Aorta (tissue), 5 donors: ENCODE measurements around the gene CARS2. TPM values are rescaled to one million over a fixed set of nuclear protein-coding genes. Genes with fewer than 3 reads are reported as not detected.
"Not testable (repeated sequence)": the region's sequence is repeated elsewhere in the genome, so short reads cannot be mapped to it uniquely, and the experiment has no call there.

Experiments used
- ATAC-seq: fragments of 200-7000 bp; cut with Tn5 transposase; one replicate; pipeline ENCODE4 v1.9.1; 2022; ENCODE audit warnings: moderate library complexity; ENCODE audit not compliant: low FRiP score
- DNase-seq, 2 donors: peaks; one replicate each; pipeline ENCODE4 v3.0.0-alpha.2; 2020
- H3K27ac ChIP-seq, 2 donors: one replicate each; pipeline ENCODE4 v1.5.1; 2013; ENCODE audit warnings: low read length in 2 of 2, mild to moderate bottlenecking in 2 of 2, moderate library complexity in 2 of 2, control low read depth in 1 of 2, inconsistent platforms in 1 of 2, low read depth in 1 of 2
- H3K27me3 ChIP-seq, 2 donors: one replicate each; pipeline ENCODE4 v1.6.1; 2013; ENCODE audit warnings: control low read depth in 1 of 2, low read length in 1 of 2, mild to moderate bottlenecking in 1 of 2, moderate library complexity in 1 of 2; ENCODE audit not compliant: insufficient read depth in 2 of 2, control insufficient read depth in 1 of 2
- H3K36me3 ChIP-seq, 2 donors: one replicate each; pipeline ENCODE4 v1.6.1; 2013; ENCODE audit warnings: control low read depth in 1 of 2, low read length in 1 of 2, mild to moderate bottlenecking in 1 of 2; ENCODE audit not compliant: insufficient read depth in 2 of 2, control insufficient read depth in 1 of 2
- H3K4me1 ChIP-seq, 2 donors: one replicate each; pipeline ENCODE4 v1.6.1; 2013; ENCODE audit warnings: low read length in 2 of 2, control low read depth in 1 of 2, mild to moderate bottlenecking in 1 of 2, moderate library complexity in 1 of 2; ENCODE audit not compliant: insufficient read depth in 2 of 2, control insufficient read depth in 1 of 2
- H3K4me3 ChIP-seq, 2 donors: one replicate each; pipeline ENCODE4 v1.5.1; 2013; ENCODE audit warnings: low read length in 2 of 2, control low read depth in 1 of 2, mild to moderate bottlenecking in 1 of 2
- H3K9me3 ChIP-seq: one replicate; pipeline ENCODE4 v1.6.1; 2013; ENCODE audit warnings: mild to moderate bottlenecking, low read length; ENCODE audit not compliant: control insufficient read depth
- WGBS, 2 donors: extraction: QIAGEN DNeasy Blood & Tissue Kit; methylation state at CpG; one replicate each; pipeline ENCODE4 v1.1.7; 2013; 5-methylcytosine and 5-hydroxymethylcytosine counted together
- intact Hi-C, 2 donors: fragments of 100-400 bp; cut with DNase I; formaldehyde crosslinking; loops; one replicate each; pipeline versions ENCODE4 v1.14.2 to v1.15.0; 2022
- polyA plus RNA-seq, 2 donors: library from polyadenylated mRNA; stranded (reverse); fragments of 200-250 nt; gene quantifications; one replicate each; pipeline ENCODE4 v1.2.3, GENCODE V29; 2013
- total RNA-seq, 2 donors: library from RNA; stranded (reverse); fragmentation: NEBNext Ultra II Directional; extraction: Animal tissue kit (Norgen Biotek cat#: 25700); gene quantifications; one replicate each; pipeline ENCODE4 v1.2.1, GENCODE V29; 2021
- donor health status: healthy with polysubstance abuse.
- donor health status: Bipolar disorder and iron deficiency.
- donor health status: DM: no; HTN: no; CAD: no.
- donor health status: DM: no; HTN: no; CAD: no.
- donor health status: DM: yes; HTN: yes; CAD: no.

Gene CARS2
- total and polyA plus RNA-seq, 4 donors: 38.3 to 125 (median 56.4) TPM

GRCh38 chr13:110617321-110618072 is 88.4 kb downstream of the CARS2 start:
- Histone ChIP-seq H3K27me3 (no peaks in the 10 kb centered on the region), H3K27ac (no peak overlapping the region), H3K4me1 (no peaks in the 10 kb centered on the region), H3K36me3 (no peaks in the 10 kb centered on the region), H3K4me3 (no peak overlapping the region), H3K9me3 (no peaks in the 10 kb centered on the region)
- no peak for DNase-seq
- intact Hi-C loops: loop anchor here (5.0 to 10.0 kb wide), 2 partner anchors 87 to 90 kb away; partner anchors contain the start of gene CARS2 (in 2 of the 2)
- ATAC-seq: no peak
- 61 to 65% methylated on average over 8 of the region's 8 CpGs for WGBS, 2 donors

GRCh38 chr13:110616103-110617101 is 89.5 kb downstream of the CARS2 start:
- Histone ChIP-seq H3K4me3 (peak overlapping the region; percentile 49 to 64), H3K9me3 (no peaks in the 10 kb centered on the region), H3K36me3 (no peaks in the 10 kb centered on the region), H3K4me1 (no peaks in the 10 kb centered on the region), H3K27me3 (no peaks in the 10 kb centered on the region), H3K27ac (peak overlapping the region; percentile 73 to 83)
- DNase-seq (peak in 1 of 2 donors; percentile 86), ATAC-seq (peak; percentile 47)
- 9% methylated on average over 33 to 37 of the region's 37 CpGs for WGBS, 2 donors
- intact Hi-C loops: loop anchor here (5.0 to 10.0 kb wide), 2 partner anchors 88 to 91 kb away; partner anchors contain the start of gene CARS2 (in 2 of the 2)

GRCh38 chr13:110615322-110616102 is 90.4 kb downstream of the CARS2 start, which contains the start of gene NAXD:
TSS of gene NAXD (plus strand) at chr13:110615545. CDS start at chr13:110615602, 57 bp downstream.
- H3K4me3 ChIP-seq: peak within 1 kb of the TSS; percentile 49 to 64
- H3K9me3 ChIP-seq: no peaks in the 10 kb centered on the region
- H3K27me3 ChIP-seq: no peaks in the 10 kb centered on the region
- H3K36me3 ChIP-seq: no peaks in the 10 kb centered on the region
- intact Hi-C loops: loop anchor here (5.0 to 10.0 kb wide), 2 partner anchors 89 to 92 kb away; partner anchors contain the start of gene CARS2 (in 2 of the 2)
- WGBS, 2 donors: 1% methylated on average over 55 to 95 of the region's 95 CpGs
- peak; percentile 96 to 98 for DNase-seq
- no peaks in the 10 kb centered on the region for H3K4me1 ChIP-seq
- H3K27ac ChIP-seq: peak within 1 kb of the TSS; percentile 73 to 83
- ATAC-seq: peak; percentile 95

GRCh38 chr13:110615005-110615321 is 91.0 kb downstream of the CARS2 start:
- Histone ChIP-seq H3K36me3 (no peaks in the 10 kb centered on the region), H3K9me3 (no peaks in the 10 kb centered on the region), H3K27ac (peak overlapping the region in 1 of 2 donors; percentile 50), H3K4me1 (no peaks in the 10 kb centered on the region), H3K27me3 (no peaks in the 10 kb centered on the region), H3K4me3 (no peak overlapping the region)
- DNase-seq: no peak
- intact Hi-C loops: loop anchor here (5.0 to 10.0 kb wide), 2 partner anchors 90 to 92 kb away; partner anchors contain the start of gene CARS2 (in 2 of the 2)
- no peak for ATAC-seq
- 83 to 86% methylated on average over 11 of the region's 11 CpGs for WGBS, 2 donors

- Histone ChIP-seq H3K9me3 (no peaks in the 10 kb centered on the region), H3K27me3 (no peaks in the 10 kb centered on the region), H3K4me3 (no peak overlapping the region), H3K36me3 (no peaks in the 10 kb centered on the region), H3K4me1 (no peaks in the 10 kb centered on the region), H3K27ac (no peak overlapping the region)
- WGBS, 2 donors: 77 to 81% methylated on average over 12 of the region's 12 CpGs
- ATAC-seq (no peak), DNase-seq (no peak)
- intact Hi-C loops: loop anchor here in 1 of 2 donors (5.0 to 10.0 kb wide), 2 partner anchors 49 to 94 kb away; partner anchors contain the start of genes CARS2 and RAB20
Measured at GRCh38 chr13:110610955-110611595, 94.8 kb downstream of the CARS2 start.

- intact Hi-C loops: no loop called here
- ATAC-seq: no peak
- Histone ChIP-seq H3K27ac (no peak overlapping the region), H3K9me3 (no peaks in the 10 kb centered on the region), H3K4me1 (no peaks in the 10 kb centered on the region), H3K4me3 (no peak overlapping the region), H3K36me3 (no peaks in the 10 kb centered on the region), H3K27me3 (no peaks in the 10 kb centered on the region)
- WGBS, 2 donors: 78 to 85% methylated on average over 3 of the region's 3 CpGs
- no peak for DNase-seq
Measured at GRCh38 chr13:110607675-110608224, 98.2 kb downstream of the CARS2 start.

- H3K4me1 ChIP-seq, intact Hi-C loops, H3K36me3 ChIP-seq, H3K27me3 ChIP-seq, ATAC-seq, H3K9me3 ChIP-seq, DNase-seq, H3K4me3 ChIP-seq, H3K27ac ChIP-seq: not testable (repeated sequence)
- 93% methylated on average over 31 of the region's 33 CpGs; no CpG with 5 or more reads in 1 of the 2 donors for WGBS, 2 donors
Measured at GRCh38 chr13:110606281-110606680, 99.6 kb downstream of the CARS2 start.
